Activated T-helper 9 cell treated with anti-CD3 and anti-CD28 coated beads, Interleukin-2, amount 50 U/mL, for 16 hours (primary cell): ENCODE measurements around the gene OTUD3.
A peak's percentile ranks its signal among the peaks of the same experiment; 100 is the strongest.
"Not testable (repeated sequence)": the region's sequence is repeated elsewhere in the genome, so short reads cannot be mapped to it uniquely, and the experiment has no call there.

Experiments used
- DNase-seq: peaks from one replicate; pipeline ENCODE4 v3.0.0-alpha.2; 2020; ENCODE audit warnings: low read depth

Gene OTUD3

DNA sequence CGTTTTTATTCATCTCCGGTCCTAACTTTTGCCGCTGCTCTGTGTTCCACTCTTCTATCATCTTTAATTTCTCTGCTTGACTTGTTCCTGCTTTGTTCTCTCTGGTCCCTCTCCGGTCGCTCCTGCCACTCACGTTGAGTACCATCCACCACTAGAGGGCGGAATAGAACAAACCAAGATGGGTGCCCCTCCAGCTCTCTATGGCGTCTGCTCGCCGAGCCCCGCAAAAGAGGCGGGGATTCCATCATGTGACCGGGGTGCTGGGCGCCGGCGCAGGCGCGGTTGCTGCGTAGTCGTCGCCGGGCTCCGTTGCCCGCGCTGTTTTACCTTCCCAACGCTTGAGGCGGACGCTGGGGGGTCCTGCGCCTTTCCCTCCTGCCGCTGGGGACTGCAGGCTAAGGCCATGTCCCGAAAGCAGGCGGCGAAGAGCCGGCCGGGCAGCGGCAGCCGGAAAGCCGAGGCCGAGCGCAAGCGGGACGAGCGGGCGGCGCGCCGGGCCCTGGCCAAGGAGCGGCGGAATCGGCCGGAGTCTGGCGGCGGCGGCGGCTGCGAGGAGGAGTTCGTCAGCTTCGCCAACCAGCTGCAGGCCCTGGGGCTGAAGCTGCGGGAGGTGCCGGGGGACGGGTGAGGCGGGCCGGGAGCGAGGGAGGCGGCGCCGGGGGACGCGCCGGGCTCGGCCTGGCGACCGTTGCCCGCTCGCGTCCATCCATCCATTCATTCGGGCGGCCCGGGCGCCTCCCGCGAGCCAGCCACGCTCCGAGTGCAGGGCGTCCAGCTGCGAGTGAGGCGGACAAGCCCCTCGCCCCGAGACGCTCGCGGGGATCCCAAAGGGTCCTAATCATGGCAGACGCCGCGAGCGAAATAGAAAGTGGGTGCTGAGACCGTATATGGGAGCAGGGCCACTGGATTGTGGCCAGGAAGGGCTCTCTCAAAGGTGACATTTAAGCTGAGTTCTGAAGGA is at the start of gene OTUD3:
TSS of gene OTUD3 (plus strand) at position 285 of the 961 bp plus-strand sequence. CDS start at position 404, 119 bp downstream.
- DNase-seq, result peak; percentile 90

- no peak for DNase-seq
Observed at GRCh38 chr1:19835578-19835977, 46.6 kb upstream of the OTUD3 start.

DNA sequence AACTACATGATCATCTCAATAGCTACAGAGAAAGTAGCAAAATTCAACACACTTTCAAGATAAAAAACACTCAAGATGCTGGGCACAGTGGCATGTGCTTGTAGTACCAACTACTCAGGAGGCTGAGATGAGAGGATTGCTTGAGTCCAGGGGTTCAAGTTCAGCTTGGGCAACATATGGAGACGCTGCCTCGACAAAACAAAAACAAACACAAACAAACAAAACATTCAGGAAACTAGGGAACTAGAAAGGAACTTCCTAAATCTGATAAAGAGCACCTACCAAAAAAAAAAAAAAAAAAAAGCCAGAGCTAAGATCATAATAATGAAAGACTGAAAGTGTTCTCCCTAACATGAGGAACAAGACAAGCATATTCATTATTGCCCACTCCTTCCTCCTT is 44.3 kb upstream of the OTUD3 start:
- DNase-seq, result no peak

DNA sequence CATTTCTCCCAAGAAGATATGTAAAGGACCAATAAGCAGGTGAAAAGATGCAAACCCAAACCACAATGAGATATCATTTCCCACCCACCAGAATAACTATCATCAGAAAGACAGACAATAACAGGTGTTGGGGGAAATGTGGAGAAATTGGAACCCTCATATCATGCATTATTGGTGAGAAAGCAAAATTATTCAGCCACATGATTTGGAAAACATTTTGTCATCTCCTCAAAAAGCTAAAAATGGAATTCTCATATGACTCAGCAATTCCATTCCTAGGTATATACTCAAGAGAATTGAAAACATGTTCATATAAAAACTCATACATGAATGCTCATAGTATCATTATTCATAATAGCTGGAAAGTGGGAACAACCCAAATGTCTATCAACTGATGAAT is 42.0 kb upstream of the OTUD3 start:
- no peak for DNase-seq

DNA sequence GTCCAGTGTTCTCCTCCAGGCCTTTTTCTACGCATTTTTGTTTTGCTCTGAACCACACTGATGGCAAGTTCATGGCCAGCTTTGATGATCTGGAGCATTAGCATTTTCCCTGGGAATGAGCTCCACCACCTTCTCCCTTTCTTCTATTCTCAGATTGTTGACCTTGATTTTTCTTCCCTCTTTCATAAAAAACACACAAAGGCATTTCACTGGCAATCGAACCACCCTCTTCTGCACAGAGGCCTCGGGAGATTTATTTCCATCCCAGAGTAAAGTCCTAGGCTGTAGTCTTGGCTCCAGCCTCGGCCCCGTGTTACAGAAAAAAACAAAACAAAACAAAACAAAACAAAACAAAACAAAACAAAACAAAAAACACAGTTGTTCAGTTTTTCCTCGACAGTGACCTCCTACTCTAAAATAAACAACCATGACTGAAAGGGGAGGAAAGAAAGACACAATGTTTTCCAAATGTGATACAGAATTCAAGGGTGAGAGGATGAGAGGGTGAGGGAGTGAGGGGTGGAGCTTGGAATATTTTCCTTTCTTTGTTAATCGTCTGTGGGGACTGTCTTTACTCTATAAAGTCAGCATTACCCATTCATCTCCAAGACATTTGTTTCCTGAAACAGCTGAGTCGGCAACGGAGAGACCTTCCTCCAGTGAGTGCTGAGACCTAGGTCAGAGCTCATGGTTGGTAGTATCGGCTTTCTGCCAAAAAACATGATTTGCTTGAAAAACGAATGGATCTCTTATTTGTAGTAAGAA is 37.3 kb upstream of the OTUD3 start:
- DNase-seq, result no peak

- DNase-seq, result no peak
Observed at GRCh38 chr1:19845555-19845954, 36.6 kb upstream of the OTUD3 start.

- DNase-seq, result no peak
Observed at GRCh38 chr1:19846338-19846737, 35.9 kb upstream of the OTUD3 start.

DNA sequence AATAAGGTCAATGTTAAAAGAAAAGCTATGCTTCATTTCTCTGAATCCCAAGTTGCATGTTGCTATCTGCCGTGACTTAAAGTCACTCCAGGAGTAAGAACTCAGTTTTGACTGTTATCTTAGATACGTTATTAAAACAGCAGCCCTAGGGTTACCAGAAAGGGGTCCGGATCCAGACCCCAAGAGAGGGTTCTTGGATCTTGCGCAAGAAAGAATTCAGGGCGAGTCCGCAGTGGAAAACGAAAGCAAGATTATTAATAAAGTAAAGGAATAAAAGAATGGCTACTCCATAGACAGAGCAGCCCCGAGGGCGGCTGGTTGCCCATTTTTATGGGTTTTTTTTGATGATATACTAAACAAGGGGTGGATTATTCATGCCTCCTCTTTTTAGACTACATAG is 34.9 kb upstream of the OTUD3 start:
- not testable (repeated sequence) for DNase-seq

- not testable (repeated sequence) for DNase-seq
Observed at GRCh38 chr1:19849307-19849706, 32.9 kb upstream of the OTUD3 start.

GRCh38 chr1:19850214-19850613 is 32.0 kb upstream of the OTUD3 start:
- DNase-seq, result no peak

DNA sequence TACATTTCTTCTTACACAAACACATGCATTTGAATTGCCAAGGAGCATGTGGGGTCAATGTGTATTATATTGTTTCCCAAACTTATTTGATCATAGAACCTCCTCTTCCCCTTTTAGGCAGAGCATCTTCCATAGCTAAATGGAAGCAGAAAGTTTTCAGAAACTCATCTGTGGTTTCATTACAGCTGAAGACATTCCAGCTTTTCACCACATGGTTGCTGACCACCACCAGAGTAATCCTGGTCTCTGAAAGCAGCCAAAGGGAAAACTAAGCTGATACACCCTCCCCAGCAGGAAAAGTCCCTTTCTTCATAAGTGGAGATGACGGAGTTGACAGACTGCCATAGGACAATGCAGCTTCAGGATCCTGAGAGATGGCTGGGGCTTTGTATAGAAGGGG is 30.2 kb upstream of the OTUD3 start:
- no peak for DNase-seq

GRCh38 chr1:19854866-19855265 is 27.3 kb upstream of the OTUD3 start:
- no peak for DNase-seq

- DNase-seq, result no peak
Observed at GRCh38 chr1:19858893-19859292, 23.3 kb upstream of the OTUD3 start.

DNA sequence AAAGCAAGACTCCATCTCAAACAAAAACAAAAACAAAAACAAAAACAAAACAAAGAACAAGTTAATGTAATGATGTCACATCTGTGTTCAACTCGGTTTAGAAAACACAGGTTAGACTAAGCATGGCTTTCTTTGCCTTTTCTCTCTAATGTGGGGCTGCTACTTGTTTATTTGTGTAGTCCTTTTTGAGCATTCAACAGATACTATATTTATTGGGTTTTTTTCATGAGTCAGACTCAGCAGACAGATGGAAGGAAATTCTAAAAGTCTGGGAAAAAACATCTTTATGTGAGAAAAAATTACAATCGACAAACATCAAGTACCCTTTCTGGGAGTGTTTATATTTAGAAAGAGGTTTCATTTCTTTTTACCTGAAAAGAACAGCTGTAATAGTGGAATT is 22.3 kb upstream of the OTUD3 start:
- DNase-seq, result no peak

GRCh38 chr1:19860418-19860817 is 21.8 kb upstream of the OTUD3 start:
- no peak for DNase-seq

DNA sequence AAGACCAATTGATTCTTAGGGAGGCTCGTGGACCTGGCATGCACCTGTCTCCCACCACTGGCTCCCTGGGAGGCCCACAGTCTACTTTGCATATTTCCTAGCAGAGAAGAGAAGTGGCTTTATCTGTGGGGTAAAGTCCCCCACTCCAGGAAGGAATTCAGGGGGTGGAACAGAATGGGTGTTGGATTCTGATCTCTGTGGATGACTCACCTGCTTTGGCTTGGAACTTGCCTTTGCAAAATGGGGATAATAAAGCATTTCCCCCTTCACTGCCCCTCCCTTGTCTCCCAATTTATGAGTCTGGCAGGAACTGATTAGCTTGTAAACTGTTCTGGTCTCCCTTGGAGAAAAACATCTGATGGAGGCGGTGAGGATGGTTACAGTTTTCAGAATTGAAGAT is 21.2 kb upstream of the OTUD3 start:
- DNase-seq, result no peak

GRCh38 chr1:19861842-19862530 is 20.2 kb upstream of the OTUD3 start:
- no peak for DNase-seq

- DNase-seq, result no peak
Observed at GRCh38 chr1:19862944-19863343, 19.3 kb upstream of the OTUD3 start.

DNA sequence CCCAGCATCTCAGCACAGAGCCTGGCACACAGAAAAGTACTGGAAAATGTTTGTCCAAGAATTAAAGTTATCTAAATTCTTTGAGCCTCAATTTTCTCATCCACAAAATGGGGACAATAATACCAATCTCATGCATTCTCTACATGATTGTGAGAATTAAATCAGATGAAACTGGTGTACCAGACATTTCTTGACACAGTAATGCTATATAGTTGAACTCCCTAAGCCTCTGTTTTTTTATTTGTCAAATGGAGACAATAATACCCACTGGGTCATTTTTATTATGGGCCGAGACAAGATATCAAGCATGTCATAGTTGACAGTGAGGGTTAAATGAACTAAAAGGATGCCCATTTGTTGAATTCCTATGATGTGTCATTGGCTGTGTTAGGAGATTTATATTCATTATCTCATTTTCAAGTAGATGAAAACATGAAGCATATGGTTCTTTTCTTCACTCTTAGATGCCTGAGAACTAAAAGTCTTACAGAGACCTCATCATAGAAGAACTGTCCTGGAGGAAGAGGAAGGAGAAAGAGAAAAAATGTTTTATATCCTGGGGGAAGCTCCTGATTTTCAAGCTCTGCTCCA is 17.5 kb upstream of the OTUD3 start:
- no peak for DNase-seq

DNA sequence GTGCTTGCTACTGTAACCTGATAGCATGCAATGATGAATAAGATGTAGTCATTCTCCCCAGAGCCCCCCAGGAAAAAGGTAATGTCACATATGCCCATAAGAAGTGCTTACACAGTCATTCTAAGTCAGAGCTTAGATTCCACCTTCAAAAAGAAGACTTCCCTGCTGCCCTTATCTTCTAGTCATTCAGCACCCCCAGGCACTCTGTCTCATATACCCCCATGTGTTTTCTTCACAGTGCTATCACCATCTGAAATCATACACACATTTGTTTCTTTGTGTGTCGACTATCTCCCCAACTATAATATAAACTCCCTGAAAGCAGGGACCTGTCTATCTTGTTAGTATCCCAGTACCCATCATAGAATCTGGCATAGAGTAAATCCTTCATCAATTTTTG is 16.2 kb upstream of the OTUD3 start:
- DNase-seq, result no peak

DNA sequence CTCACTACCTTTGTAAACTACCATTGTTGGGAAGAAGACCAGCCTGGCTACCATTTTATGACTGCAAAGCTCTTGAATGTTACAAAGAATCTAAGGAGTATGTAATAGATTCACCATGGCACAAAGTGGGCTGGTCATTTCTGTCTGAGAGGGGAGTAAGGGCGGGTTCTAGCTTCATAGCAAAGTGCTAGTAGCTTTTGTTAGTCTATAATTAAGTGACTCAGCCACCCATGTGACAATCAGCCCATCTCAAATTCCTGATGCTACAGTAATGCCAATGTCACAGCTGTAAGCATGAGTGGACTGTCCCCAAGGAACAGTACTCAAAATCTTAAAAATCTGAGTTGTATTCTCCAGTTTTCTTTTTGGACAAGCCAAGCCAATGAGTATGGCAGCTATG is 15.4 kb upstream of the OTUD3 start:
- no peak for DNase-seq

DNA sequence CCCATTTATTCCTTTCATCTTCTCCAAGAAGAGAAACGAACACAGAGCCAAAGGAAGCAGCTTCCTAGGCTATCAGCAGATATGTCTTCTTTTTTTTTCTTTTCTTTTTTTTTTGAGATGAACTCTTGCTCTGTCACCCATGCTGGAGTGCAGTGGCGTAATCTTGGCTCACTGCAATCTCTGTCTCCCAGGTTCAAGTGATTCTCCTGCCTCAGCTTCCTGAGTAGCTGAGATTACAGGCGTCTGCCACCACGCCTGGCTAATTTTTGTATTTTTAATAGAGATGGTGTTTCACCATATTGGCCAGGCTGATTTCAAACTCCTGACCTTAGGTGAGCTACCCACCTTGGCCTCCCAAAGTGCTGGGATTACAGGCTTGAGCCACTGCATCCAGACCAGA is 13.6 kb upstream of the OTUD3 start:
- DNase-seq, result not testable (repeated sequence)
